HepG2 (cell line): Measurements from ENCODE around the gene DDX19B. TPM values are rescaled to one million over a fixed set of nuclear protein-coding genes. Genes with fewer than 3 reads are reported as not detected.
A peak's percentile ranks its signal among the peaks of the same experiment; 100 is the strongest.

Experiments used
- BRCA1 ChIP-seq: sonication (generic); formaldehyde crosslinking; IDR thresholded peaks from 2 replicates; pipeline ENCODE4 v1.4.0; 2020; ENCODE audit warnings: missing genetic modification reagents
- CEBPB ChIP-seq: IDR thresholded peaks from 2 replicates; pipeline ENCODE4 v1.6.1; 2011; ENCODE audit warnings: low read depth, low read length, improper control_type of control experiment, borderline replicate concordance
- FOXM1 ChIP-seq: sonication (generic); formaldehyde crosslinking; IDR thresholded peaks from 2 replicates; pipeline ENCODE4 v1.5.0; 2020; ENCODE audit warnings: missing genetic modification reagents
- MAFK ChIP-seq, 2 experiments: IDR thresholded peaks in 1 of 2; conservative IDR thresholded peaks in 1 of 2; 2 replicates each; pipeline ENCODE4 v1.6.1; 2011; ENCODE audit warnings: improper control_type of control experiment in 2 of 2, low read length in 2 of 2
- MBNL3 ChIP-seq: fragments of 250-450 bp; sonication (Bioruptor Pico); conservative IDR thresholded peaks from 2 replicates; pipeline ENCODE4 v1.8.0; 2022; ENCODE audit warnings: mild to moderate bottlenecking, inconsistent platforms
- MLLT10 ChIP-seq: sonication (generic); formaldehyde crosslinking; IDR thresholded peaks from 2 replicates; pipeline ENCODE4 v1.4.0; 2020; ENCODE audit warnings: missing genetic modification reagents
- PAF1 ChIP-seq: IDR thresholded peaks from 2 replicates; pipeline ENCODE4 v1.6.1; 2016; ENCODE audit warnings: missing genetic modification reagents, missing compliant biosample characterization
- SNRNP70 ChIP-seq: fragments of 200-400 bp; formaldehyde crosslinking; IDR thresholded peaks from 2 replicates; pipeline ENCODE4 v1.6.1; 2017; ENCODE audit warnings: mild to moderate bottlenecking, low read depth, low read length, moderate library complexity
- TCF7 ChIP-seq: sonication (generic); IDR thresholded peaks from 2 replicates; pipeline ENCODE4 v1.6.1; 2016; ENCODE audit warnings: antibody characterized with exemption, low read depth
- THAP11 ChIP-seq: IDR thresholded peaks from 2 replicates; pipeline ENCODE4 v1.6.1; 2016; ENCODE audit warnings: missing biosample characterization, missing genetic modification reagents
- XBP1 ChIP-seq: sonication (generic); formaldehyde crosslinking; IDR thresholded peaks from 2 replicates; pipeline ENCODE4 v1.5.0; 2020; ENCODE audit warnings: missing genetic modification reagents
- YY1 ChIP-seq: IDR thresholded peaks from 2 replicates; pipeline ENCODE4 v1.6.1; 2011; ENCODE audit warnings: low read length, low read depth, moderate library complexity, mild to moderate bottlenecking; ENCODE audit not compliant: insufficient read depth, insufficient replicate concordance
- ZFP36L2 ChIP-seq: sonication (generic); formaldehyde crosslinking; IDR thresholded peaks from 2 replicates; pipeline ENCODE4 v1.4.0; 2020; ENCODE audit warnings: missing genetic modification reagents
- ZNF17 ChIP-seq: sonication (generic); formaldehyde crosslinking; IDR thresholded peaks from 2 replicates; pipeline ENCODE4 v1.5.0; 2020; ENCODE audit warnings: mild to moderate bottlenecking, missing genetic modification reagents
- ZNF207 ChIP-seq: fragments of 450-650 bp; IDR thresholded peaks from 2 replicates; pipeline ENCODE4 v1.6.1; 2016; ENCODE audit warnings: antibody characterized with exemption, borderline replicate concordance
- ZNF292 ChIP-seq: sonication (generic); formaldehyde crosslinking; IDR thresholded peaks from 2 replicates; pipeline ENCODE4 v1.8.1; 2022; ENCODE audit warnings: mild to moderate bottlenecking, low read depth, missing genetic modification reagents, borderline replicate concordance
- ZNF652 ChIP-seq: IDR thresholded peaks from 2 replicates; pipeline ENCODE4 v1.6.1; 2016; ENCODE audit warnings: low read depth, borderline replicate concordance
- ZNF772 ChIP-seq: sonication (generic); formaldehyde crosslinking; IDR thresholded peaks from 2 replicates; pipeline ENCODE4 v1.5.0; 2020; ENCODE audit warnings: mild to moderate bottlenecking, missing genetic modification reagents
- ZNF773 ChIP-seq: sonication (generic); formaldehyde crosslinking; IDR thresholded peaks from 2 replicates; pipeline ENCODE4 v1.4.0; 2020; ENCODE audit warnings: missing genetic modification reagents, borderline replicate concordance
- polyA plus RNA-seq, 8 experiments: library from polyadenylated mRNA; depleted of rRNA in 3 of 8; stranded (reverse) in 7 of 8; unstranded in 1 of 8; fragments of >200 nt; fragmentation: Illumina TruSeq in 4 of 8; extraction: Trizol in 4 of 8; gene quantifications; 2 replicates each; pipeline versions ENCODE4 v1.2.1 to v1.2.3, GENCODE V29; 2011 to 2016; ENCODE audit warnings: low read depth in 4 of 8, missing spikeins in 1 of 8, mixed read lengths in 1 of 8; ENCODE audit not compliant: insufficient read depth in 1 of 8
- total RNA-seq, 5 experiments: library from RNA; depleted of rRNA; stranded (reverse); fragments of >200 nt; fragmentation: Illumina TruSeq; extraction: Trizol; gene quantifications; 2 replicates each; pipeline ENCODE4 v1.2.3, GENCODE V29; 2016; ENCODE audit warnings: low read depth in 1 of 5
- TF ChIP-seq, protein P1 (sequence below): sonication (generic); formaldehyde crosslinking; IDR thresholded peaks from 2 replicates; pipeline ENCODE4 v1.5.0; 2020; ENCODE audit warnings: missing genetic modification reagents
- TF ChIP-seq, protein P2 (sequence below): sonication (generic); formaldehyde crosslinking; conservative IDR thresholded peaks from 2 replicates; pipeline ENCODE4 v1.8.0; 2022; ENCODE audit warnings: mild to moderate bottlenecking, moderate library complexity, missing genetic modification reagents
- TF ChIP-seq, protein P3 (sequence below), 2 experiments: fragments of 450-650 bp in 1 of 2; sonication (generic) in 1 of 2; formaldehyde crosslinking; IDR thresholded peaks; 2 replicates each; pipeline versions ENCODE4 v1.5.0 to v1.8.0; 2020 to 2022; ENCODE audit warnings: mild to moderate bottlenecking in 1 of 2, missing genetic modification reagents in 1 of 2
- TF ChIP-seq, protein P4 (sequence below): sonication (generic); formaldehyde crosslinking; IDR thresholded peaks from 2 replicates; pipeline ENCODE4 v1.5.0; 2020; ENCODE audit warnings: missing genetic modification reagents
- TF ChIP-seq, protein P5 (sequence below): sonication (generic); formaldehyde crosslinking; IDR thresholded peaks from 2 replicates; pipeline ENCODE4 v1.4.0; 2020; ENCODE audit warnings: mild to moderate bottlenecking, missing genetic modification reagents

Gene DDX19B
- total and polyA plus RNA-seq, 2 of the 13 experiments (the other 11 are each of a cell fraction or from before 2014, with no cell fraction given), result 36.2 to 40.0 TPM

DNA sequence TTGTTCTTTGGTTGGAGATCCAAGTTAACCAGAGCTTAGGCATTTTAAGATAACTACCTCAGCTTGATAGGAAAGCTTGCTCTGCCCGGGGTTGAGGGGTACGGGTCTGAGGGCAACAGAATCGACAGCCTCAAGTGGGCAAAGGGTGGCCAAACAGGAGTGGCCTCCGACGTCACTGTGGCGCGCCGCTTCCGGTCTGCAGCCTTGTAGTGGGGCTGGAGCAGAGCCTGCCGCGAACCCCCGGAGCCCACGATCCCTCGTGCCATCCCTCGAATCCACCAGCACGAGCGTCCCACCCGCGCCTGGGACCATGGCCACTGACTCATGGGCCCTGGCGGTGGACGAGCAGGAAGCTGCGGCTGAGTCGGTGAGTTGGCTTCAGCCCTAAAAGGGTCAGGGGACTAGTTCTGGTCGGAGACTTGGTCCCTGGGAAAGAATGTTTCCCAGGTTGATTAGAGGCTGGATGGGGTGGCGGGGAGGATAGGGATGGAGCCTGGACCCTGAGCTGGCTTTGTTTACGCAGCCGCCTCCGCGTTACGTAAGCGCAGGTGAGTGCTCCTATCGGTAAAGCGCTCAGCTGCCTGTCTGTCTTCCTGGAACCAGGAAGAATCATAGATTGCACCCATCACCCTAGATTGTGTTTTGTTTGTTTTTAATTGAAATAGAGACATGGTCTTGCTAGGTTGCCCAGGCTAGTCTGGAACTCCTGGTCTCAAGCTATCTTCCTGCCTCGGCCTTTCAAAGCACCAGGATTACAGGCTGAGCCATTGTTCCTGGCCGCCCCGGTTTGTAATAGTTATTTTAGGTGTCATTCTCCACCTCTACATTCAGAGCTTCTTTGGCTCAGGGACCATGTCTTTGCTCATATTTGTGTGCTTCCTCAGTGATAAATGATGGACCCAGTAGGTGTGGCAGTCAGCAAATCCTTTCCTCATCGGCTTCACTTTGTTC is at the start of gene DDX19B (continued):
- peak; percentile 17; the same call in 1 of the 2 replicates for TF ChIP-seq ZFP36L2 (CRISPR knock-in tag)
- peak; percentile 84 for TF ChIP-seq THAP11 (CRISPR knock-in tag)
- no peak for TF ChIP-seq MLLT10 (CRISPR knock-in tag)
- TF ChIP-seq TCF7, result no peak; the same call in 1 of the 2 replicates
- 0 out of 2 replicates have a peak, but pooled peaks have one; percentile 45 for TF ChIP-seq XBP1 (CRISPR knock-in tag)
- TF ChIP-seq ZNF17, result no peak
- TF ChIP-seq PAF1 (CRISPR knock-in tag), result no peak
- TF ChIP-seq, protein P1, sequence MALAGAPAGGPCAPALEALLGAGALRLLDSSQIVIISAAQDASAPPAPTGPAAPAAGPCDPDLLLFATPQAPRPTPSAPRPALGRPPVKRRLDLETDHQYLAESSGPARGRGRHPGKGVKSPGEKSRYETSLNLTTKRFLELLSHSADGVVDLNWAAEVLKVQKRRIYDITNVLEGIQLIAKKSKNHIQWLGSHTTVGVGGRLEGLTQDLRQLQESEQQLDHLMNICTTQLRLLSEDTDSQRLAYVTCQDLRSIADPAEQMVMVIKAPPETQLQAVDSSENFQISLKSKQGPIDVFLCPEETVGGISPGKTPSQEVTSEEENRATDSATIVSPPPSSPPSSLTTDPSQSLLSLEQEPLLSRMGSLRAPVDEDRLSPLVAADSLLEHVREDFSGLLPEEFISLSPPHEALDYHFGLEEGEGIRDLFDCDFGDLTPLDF (CRISPR knock-in tag), result no peak
- no peak for TF ChIP-seq MAFK (conservative IDR thresholded peaks at IDR 0.05 in 1 of 2, IDR thresholded peaks at IDR 0.05 in 1 of 2; ENCODE audit: low read length in 2 of 2)
- TF ChIP-seq, protein P2, sequence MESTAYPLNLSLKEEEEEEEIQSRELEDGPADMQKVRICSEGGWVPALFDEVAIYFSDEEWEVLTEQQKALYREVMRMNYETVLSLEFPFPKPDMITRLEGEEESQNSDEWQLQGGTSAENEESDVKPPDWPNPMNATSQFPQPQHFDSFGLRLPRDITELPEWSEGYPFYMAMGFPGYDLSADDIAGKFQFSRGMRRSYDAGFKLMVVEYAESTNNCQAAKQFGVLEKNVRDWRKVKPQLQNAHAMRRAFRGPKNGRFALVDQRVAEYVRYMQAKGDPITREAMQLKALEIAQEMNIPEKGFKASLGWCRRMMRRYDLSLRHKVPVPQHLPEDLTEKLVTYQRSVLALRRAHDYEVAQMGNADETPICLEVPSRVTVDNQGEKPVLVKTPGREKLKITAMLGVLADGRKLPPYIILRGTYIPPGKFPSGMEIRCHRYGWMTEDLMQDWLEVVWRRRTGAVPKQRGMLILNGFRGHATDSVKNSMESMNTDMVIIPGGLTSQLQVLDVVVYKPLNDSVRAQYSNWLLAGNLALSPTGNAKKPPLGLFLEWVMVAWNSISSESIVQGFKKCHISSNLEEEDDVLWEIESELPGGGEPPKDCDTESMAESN (CRISPR knock-in tag), result peak; percentile 95
- TF ChIP-seq BRCA1 (CRISPR knock-in tag), result no peak
- TF ChIP-seq, protein P3, sequence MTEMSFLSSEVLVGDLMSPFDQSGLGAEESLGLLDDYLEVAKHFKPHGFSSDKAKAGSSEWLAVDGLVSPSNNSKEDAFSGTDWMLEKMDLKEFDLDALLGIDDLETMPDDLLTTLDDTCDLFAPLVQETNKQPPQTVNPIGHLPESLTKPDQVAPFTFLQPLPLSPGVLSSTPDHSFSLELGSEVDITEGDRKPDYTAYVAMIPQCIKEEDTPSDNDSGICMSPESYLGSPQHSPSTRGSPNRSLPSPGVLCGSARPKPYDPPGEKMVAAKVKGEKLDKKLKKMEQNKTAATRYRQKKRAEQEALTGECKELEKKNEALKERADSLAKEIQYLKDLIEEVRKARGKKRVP (CRISPR knock-in tag; IDR thresholded peaks at IDR 0.05), result peak in 1 of 2 experiments; percentile 77; a peak in 2 of 4 replicates
- no peak for TF ChIP-seq FOXM1 (CRISPR knock-in tag)
- no peak for TF ChIP-seq ZNF207
- TF ChIP-seq MBNL3, result no peak
- TF ChIP-seq, protein P4, sequence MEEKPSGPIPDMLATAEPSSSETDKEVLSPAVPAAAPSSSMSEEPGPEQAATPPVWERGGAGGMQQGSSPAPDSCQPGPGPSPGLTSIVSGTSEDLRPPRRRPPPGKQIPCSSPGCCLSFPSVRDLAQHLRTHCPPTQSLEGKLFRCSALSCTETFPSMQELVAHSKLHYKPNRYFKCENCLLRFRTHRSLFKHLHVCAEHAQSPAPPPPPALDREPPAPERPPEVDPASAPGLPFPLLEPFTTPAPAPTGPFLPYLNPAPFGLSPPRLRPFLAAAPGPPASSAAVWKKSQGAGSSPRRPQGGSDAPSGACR, result peak; percentile 100
- TF ChIP-seq, protein P5, sequence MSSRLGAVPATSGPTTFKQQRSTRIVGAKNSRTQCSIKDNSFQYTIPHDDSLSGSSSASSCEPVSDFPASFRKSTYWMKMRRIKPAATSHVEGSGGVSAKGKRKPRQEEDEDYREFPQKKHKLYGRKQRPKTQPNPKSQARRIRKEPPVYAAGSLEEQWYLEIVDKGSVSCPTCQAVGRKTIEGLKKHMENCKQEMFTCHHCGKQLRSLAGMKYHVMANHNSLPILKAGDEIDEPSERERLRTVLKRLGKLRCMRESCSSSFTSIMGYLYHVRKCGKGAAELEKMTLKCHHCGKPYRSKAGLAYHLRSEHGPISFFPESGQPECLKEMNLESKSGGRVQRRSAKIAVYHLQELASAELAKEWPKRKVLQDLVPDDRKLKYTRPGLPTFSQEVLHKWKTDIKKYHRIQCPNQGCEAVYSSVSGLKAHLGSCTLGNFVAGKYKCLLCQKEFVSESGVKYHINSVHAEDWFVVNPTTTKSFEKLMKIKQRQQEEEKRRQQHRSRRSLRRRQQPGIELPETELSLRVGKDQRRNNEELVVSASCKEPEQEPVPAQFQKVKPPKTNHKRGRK (CRISPR knock-in tag), result peak; percentile 78
- peak; percentile 99 for TF ChIP-seq ZNF772 (CRISPR knock-in tag)
- TF ChIP-seq CEBPB, result peak; percentile 87; the same call in 1 of the 2 replicates
- TF ChIP-seq ZNF773 (CRISPR knock-in tag), result no peak
- peak; percentile 68; the same call in 1 of the 2 replicates for TF ChIP-seq ZNF292 (CRISPR knock-in tag)
- no peak for TF ChIP-seq SNRNP70
- no peak for TF ChIP-seq YY1
- no peak; the same call in 1 of the 2 replicates for TF ChIP-seq ZNF652 (CRISPR knock-in tag)
